Measurements from ENCODE around the gene PLD6.
"Not testable (repeated sequence)": the region's sequence is repeated elsewhere in the genome, so short reads cannot be mapped to it uniquely, and the experiment has no call there.

The PLD6 gene, protein sequence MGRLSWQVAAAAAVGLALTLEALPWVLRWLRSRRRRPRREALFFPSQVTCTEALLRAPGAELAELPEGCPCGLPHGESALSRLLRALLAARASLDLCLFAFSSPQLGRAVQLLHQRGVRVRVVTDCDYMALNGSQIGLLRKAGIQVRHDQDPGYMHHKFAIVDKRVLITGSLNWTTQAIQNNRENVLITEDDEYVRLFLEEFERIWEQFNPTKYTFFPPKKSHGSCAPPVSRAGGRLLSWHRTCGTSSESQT

DNA sequence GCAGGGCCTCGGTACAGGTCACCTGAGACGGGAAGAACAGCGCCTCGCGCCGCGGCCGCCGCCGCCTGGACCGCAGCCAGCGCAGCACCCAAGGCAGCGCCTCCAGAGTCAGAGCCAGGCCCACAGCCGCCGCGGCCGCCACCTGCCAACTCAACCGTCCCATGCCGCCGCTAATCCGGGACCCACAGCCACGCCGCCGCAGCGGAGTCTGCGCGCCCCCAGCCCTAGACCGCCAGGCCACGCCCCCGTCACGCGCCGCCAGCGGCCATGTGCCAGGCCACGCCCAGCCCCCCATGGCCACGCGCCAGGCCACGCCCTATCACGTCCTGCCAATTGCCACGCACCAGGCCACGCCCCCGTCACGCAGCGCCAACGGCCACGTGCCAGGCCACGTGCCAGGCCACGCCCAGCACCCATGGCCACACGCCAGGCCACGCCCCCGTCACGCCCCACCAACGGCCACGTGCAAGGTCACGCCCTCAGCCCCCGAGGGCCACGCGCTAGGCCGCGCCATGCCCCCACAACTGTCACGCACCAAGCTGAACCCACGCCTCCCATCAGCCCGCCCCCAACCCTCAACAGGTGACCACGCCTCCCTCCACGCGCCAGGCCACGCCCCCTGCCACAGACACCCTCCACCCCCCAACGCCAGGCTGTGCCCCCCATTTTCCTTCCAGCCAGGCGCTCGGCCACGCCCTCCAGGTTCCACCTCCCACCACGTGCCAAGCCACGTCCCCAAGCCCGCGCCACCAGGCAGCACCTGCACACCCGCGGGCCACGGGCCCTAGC lies at the start of gene PLD6:
TSS of gene PLD6 (minus strand) at position 210 of the 789 bp plus-strand sequence. CDS start at position 163, 47 bp downstream.
- peak; percentile 63 for DNase-seq (ENCODE audit: low read depth)

DNA sequence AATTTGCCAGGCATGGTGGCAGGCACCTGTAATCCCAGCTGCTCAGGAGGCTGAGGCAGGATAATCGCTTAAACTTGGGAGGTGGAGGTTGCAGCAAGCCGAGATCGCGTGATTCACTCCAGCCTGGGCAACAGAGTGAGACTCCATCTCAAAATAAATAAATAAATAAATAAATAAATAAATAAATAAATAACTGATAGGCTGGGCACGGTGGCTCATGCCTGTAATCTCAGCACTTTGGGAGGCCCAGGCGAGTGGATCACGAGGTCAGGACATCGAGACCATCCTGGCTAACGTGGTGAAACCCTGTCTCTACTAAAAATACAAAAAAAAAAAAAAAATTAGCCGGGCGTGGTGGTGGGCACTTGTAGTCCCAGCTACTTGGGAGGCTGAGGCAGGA lies 49.6 kb upstream of the PLD6 start:
- DNase-seq (ENCODE audit: low read depth), result not testable (repeated sequence)

DNA sequence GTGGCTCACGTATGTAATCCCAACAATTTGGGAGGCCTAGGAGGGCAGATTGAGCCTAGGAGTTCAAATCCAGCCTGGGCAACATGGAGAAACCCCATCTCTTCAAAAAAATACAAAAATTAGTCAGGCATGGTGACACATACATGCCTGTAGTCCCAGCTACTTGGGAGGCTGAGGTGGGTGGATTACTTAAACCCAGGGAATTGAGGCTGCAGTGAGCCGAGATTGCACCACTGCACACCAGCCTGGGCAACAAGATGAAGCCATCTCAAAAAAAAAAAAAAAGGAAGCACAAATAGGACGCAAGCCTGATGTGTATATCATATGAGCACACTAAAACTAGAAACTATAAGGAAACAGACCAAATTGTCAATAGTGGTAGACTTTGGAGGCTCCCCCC lies 47.9 kb upstream of the PLD6 start:
- peak; percentile 50 for DNase-seq (ENCODE audit: low read depth)

DNA sequence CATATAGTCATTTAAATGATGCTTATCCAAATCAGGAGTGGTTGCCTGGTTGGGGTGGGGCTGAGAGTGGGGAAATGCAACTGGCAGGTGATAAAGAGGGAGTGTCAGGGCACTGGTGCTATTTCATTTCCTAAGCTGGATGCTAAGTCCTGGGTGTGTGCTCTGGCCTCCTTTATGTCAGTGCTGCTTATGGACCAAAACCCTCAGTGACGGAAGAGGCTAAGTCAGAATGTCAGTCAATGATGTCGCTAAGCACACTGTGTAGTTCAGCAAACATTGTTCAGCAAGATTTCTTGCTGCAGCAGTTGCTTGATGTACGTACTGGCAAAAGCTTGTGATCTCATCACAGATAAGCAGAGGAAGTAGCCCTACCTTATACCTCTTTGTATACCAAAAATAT lies 47.3 kb upstream of the PLD6 start:
- DNase-seq (ENCODE audit: low read depth), result no peak

DNA sequence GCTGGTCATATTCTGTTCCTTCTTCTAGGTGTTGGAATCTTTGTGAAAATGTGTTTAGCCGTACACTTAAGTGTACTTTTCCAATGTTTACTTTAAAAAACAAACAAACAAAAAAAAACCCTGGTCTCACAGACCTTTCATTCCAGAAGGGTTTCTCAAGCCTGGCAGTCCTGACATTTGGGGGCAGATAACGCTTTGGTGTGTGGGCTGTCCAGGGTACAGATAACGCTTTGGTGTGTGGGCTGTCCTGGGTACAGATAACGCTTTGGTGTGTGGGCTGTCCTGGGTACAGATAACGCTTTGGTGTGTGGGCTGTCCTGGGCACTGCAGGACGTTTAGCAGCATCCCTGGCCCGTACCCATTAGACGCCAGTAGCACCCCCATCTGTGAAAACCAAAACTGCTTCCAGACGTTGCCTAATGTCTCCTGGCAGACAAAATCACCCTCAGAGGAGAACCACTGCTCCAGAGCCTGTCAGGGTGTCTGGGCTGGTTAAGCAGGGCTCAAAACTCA lies 46.1 kb upstream of the PLD6 start:
- DNase-seq (ENCODE audit: low read depth), result no peak

DNA sequence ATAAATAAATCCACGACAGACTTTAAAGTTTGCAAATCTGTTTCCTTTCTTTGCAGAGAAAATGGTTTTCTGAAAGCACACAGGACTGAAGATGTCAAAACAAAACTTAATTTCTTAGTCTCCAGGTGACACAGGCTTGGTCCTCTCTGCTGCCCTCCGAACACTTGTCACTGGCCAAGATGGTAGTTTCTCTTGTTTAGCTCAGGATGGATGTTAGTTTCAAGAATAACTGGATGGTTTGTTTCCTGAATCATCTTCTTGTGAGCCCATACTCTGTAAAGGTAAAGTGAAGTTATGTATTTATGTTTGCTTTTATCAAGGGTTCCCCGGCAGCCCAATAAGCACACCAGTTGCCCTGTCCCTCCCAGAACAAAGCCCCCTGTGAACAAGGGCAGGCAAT lies 40.7 kb upstream of the PLD6 start:
- no peak for DNase-seq (ENCODE audit: low read depth)

DNA sequence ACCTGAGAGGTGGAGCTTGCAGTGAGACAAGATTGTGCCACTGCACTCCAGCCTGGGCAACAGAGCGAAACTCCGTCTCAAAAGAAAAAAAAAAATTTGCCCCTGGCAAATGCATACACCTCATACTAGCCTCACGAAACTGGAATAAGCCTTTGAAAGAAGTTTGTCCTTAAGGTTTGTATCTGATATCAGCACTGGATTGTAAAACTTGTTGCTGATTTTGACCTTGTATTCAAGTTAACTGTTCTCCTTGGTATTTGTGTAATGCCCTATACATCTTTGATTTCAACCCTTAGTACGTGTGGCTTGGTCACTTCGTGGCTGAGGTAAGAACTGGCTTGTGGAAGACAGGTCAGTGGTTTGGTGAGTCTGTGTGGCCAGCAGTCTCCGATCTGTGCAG lies 37.0 kb upstream of the PLD6 start:
- no peak for DNase-seq (ENCODE audit: low read depth)

DNA sequence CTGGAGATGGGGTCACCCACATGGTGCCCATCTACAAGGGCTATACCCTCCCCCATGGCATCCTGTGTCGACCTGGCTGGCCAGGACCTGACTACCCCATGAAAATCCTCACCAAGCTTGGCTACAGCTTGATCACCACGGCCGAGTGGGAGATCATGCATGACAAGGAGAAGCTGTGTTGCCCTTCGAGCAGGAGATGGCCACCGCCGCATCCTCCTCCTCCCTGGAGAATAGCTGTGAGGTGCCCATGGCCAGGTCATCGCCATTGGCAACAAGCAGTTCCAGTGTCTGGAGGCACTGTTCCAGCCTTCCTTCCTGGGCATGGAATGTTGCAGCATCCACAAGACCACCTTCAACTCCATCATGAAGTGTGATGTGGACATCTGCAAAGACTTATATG lies 36.1 kb upstream of the PLD6 start:
- DNase-seq (ENCODE audit: low read depth), result no peak

DNA sequence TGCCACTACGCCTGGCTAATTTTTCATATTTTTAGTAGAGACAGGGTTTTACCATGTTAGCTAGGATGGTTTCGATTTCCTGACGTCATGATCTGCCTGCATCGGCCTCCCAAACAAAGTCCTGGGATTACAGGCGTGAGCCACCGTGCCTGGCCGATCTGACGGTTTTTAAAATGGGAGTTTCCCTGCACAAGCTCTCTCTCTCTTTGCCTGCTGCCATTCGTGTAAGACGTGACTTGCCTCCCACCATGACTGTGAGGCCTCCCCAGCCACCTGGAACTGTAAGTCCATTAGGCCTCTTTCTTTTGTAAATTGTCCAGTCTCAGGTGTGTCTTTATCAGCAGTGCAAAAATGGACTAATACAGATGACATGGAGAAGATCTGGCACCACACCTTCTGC lies 35.5 kb upstream of the PLD6 start:
- DNase-seq (ENCODE audit: low read depth), result no peak

DNA sequence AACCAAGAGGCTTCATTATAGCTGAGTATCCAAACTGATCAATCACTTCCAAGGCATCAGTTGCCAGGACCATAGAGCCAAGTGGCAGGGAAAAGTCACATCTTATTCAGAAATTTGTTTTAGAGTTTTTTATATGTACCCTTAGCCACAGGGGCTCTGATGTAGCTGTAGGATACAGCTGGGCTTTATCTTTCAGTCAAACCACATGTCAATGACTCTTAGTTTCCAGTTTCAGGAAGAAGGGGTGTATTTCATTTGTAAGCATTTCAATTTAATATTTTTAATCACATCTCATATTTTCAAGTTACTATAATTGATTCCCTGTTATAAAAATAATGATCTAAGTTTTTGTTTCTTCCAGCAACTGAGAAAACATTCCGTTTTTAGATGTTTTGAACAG lies 33.7 kb upstream of the PLD6 start:
- no peak for DNase-seq (ENCODE audit: low read depth)

DNA sequence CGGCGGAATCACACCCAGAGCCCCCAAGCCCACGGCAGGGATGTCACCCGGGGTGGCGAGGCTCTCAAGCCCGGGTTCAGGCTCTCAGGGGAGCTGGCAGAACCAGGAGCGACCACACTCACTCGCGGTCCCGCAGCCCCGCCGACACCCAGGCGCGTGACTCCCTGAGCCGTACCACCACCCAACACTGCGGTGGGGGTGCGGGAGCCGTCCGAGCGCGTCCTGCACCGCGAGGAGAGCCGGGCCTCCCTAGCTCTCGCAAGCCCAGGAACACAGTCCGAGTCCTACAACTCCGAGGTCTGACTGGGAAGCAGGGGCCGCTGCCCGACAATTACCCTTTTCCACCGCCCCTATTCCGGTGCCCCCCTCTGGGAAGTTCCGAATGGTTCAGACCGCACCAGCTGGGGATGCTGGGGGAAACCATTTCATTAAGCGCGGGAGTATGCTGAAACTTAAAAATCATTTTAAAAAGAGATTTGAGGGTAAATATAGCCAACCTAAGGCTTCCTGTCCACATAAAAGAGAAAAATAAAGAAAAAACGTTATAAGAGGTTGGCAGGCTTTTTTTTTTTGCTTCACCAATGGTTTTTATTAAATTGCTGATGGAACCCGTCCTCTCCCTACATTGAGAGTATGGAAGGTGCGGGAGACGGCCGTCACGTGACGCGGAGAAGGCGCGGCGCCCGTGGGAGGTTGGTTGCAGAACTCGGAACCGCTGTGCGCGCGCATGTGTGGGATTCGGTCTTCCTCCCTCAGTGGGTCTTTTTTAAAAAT lies 31.1 kb upstream of the PLD6 start, which contains the start of gene FLCN:
TSS of gene FLCN (minus strand) at position 143 of the 774 bp plus-strand sequence. CDS start 9,031 bp downstream, outside the sequence.
- DNase-seq (ENCODE audit: low read depth), result peak; percentile 85

DNA sequence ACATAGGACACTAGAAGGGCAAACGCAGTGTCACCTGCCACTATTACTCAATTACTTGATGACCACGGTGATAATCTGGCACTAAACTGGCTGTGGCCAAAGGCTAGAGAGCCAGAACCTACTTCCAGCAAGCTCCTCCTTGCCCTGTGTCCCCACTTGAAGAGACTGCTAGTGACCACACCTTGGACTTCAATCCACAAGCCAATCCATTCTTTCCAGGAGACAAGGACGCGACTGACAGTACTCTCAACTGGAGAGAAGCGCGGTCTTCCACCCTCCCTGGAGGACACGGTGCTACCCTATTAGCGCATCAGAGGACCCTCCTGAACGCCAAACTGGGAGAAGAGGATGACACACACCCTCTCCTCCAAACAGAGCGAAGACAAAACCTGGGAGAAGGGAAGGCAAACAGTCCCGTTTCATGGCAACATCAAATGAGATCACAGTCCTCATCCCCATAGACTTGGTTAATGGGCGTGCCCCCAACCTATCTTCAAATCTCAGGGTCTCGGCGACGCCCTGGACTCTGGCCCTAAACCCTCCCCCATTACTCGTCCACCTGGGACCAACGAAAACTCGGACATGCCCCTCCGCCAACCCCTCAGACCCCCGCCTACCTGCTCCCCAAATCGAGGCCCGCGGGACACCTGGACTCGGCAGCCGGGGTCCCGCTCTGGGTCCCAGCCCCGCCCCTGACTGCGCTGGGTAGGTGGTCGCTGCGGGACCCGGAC lies 30.3 kb upstream of the PLD6 start:
- DNase-seq (ENCODE audit: low read depth), result peak; percentile 28

DNA sequence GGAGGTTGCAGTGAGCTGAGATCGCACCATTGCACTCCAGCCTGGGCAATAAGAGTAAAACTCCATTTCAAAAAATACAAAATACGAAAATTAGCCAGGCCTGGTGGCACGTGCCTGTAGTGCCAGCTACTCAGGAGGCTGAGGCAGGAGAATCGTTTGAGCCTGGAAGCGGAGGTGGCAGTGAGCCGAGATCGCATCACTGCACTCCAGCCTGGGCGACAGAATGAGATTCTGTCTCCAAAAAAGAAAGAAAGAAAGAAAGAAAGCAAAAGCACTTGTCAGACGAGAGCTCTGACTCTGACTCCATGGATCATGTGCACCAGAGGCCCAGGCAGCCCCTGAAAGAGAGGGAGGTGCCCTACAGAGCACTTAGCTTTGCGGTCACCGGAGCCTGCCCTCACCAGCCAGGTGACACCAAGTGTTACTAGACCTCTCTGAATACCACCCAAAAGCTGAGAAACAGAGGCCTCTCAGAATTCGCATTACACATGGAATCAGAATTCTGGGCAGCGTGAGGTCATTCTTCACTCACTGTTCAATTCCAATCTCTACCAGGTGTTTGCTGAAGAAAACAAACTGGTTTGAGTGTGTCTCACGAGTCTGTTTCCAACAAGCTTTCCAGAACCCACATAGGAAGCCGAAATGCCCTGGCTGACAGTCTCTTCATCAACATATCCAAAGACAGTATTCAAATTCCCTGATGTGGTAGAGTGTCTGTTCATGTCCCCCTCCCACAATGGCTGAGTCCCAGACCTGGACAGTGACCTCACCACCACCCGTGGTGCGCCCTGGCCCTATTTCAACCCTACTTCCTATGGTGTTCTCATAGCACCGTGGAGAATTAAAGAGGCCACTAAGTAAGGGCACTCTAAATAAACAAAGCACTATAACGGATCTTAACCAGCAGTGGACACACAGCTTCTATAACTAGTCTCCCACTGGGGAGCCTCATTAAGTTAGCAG lies 29.4 kb upstream of the PLD6 start:
- peak; percentile 45 for DNase-seq (ENCODE audit: low read depth)

DNA sequence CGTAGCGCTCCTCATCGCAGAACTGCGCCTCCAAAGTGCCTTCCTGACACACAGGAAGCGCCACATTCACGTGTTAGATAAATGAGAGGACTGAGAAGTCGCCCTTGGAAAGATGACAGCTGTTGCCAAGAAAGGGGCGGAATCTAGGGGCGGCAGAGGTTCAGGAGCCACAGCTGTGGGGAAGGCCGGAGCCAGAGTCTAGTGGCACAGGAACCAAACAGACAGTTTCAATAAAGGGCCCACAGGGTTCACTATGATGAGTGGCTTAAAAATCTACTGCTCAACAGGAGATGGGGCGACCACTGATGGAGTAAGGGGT lies 26.1 kb upstream of the PLD6 start:
- no peak for DNase-seq (ENCODE audit: low read depth)

DNA sequence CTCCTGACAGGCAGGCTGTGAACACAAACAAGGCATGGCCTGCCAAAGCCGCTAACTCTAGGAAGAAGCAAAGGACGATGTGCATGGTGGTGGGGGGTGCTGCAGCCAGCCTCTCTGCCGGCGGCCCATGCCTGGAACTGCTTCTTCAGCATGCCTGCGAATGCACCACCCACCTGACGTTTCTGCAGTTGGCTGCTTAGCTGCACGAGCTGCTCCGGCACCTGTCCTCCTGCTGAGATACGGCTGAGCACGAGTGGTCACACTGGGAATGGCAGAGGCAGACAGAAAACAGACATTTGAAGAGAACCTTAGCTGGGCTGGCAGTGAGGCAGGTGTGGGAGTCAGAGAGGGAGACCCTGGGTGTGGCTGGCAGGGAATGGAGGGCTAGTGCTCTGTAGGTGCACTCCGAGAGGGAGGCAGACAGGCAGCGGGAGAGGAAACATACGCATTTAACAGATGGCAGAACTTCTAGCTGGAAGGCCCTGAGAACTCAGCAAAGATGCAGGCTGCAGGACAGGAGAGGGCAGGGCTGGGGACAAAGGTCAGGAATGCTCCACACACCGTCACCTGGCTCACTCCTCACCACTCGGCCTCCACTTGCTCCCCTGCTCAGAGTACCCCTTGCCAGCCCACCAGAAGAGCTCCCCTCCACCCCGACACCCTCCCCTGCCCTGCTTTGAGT lies 25.6 kb upstream of the PLD6 start:
- DNase-seq (ENCODE audit: low read depth), result no peak

DNA sequence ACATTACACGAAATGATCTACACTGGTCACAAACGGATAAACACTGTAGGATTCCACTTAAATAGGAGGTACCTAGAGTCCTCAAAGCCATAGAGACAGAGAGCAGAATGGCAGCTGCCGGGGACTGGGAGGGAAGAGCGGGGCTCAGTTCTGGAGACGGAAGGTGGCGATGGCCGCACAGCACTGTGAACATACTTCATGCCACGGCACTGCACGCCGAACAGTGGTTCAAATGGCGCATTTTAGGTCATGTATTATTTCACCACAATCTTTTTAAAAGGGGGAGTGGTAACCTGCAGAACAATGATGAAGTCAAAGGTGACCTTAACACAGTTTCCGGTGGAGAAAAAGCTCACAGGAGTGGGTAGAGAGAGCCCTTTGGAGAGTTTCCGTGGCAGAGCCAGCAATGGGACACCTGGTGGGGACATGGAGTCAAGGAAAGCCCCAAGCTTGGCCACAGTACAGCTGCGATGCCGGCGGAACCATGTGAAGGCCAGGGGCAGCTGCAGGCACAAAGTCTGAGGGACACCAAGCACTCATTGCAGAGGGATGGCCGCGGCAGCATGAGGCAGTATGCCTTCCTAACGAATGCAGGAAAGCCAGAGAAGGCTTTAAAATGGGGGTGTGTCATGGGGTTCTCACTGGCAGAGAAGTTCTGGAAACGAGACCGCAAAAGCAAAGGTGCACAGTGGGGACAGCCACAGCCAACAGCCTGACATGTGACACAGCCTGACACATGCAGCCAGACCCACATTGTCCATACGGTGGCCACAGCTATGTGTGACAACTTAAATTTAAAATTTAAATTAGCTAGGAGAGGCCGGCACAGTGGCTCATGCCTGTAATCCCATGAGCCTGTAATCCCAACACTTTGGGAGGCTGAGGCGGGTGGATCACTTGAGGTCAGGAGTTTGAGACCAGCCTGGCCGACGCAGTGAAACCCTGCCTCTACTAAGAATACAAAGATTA lies 23.6 kb upstream of the PLD6 start:
- no peak for DNase-seq (ENCODE audit: low read depth)

DNA sequence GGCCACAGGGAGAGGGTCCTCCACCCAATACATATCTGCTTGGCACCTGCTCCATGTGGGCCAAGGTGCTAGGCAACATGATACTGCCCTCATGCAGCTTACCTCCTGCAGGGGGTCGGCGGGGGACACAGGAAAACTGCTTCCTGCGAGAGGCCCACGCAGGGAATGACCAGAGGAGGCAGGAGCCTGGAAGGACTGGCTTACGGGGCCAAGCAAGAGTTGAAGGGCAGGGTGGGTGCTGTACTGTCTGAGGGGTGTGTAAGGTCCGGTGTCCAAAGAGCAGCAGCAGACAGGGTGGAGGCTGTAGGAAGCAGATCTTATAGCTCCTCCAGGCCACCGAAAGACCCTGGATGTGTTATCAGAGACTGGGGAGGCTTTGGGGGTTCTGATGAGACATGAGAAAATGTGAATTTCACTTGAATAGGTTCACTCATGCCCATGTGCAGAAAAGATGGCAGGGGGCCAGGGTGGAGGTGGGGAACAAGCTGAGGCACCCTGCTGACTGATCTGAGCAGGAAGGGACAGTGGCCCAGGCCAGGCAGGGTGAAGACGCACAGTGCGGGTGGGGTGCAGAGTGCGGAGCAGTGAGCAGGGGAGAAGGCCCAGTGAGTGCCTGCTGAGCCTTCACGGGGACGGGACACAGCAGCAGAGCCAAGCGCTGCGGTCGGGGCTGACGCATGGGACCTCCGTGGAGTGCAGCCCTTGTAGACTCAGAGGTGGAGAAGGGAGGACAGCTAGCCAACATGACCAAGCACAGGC lies 22.6 kb upstream of the PLD6 start:
- no peak for DNase-seq (ENCODE audit: low read depth)

Measured in iris pigment epithelial cell (primary cell).